Neuron (in vitro differentiated cells): Measurements from ENCODE around the gene SF3B2.
"Not testable (repeated sequence)": the region's sequence is repeated elsewhere in the genome, so short reads cannot be mapped to it uniquely, and the experiment has no call there.

Experiments
- H2AFZ ChIP-seq: one replicate; pipeline ENCODE4 v1.6.1; 2013; ENCODE audit warnings: low read depth, mild to moderate bottlenecking, inconsistent platforms, low read length, moderate library complexity
- H3K27me3 ChIP-seq: one replicate; pipeline ENCODE4 v1.6.1; 2013; ENCODE audit warnings: low read length; ENCODE audit not compliant: insufficient read depth
- H3K36me3 ChIP-seq: one replicate; pipeline ENCODE4 v1.6.1; 2013; ENCODE audit warnings: low read length; ENCODE audit not compliant: insufficient read depth
- H3K4me1 ChIP-seq: one replicate; pipeline ENCODE4 v1.6.1; 2013; ENCODE audit warnings: low read length; ENCODE audit not compliant: insufficient read depth
- H3K4me3 ChIP-seq: 2 replicates; pipeline ENCODE4 v1.5.1; 2013; ENCODE audit warnings: mild to moderate bottlenecking, low read length, moderate library complexity
- H3K9me3 ChIP-seq: one replicate; pipeline ENCODE4 v1.6.1; 2013; ENCODE audit warnings: low read length

The SF3B2 gene

DNA sequence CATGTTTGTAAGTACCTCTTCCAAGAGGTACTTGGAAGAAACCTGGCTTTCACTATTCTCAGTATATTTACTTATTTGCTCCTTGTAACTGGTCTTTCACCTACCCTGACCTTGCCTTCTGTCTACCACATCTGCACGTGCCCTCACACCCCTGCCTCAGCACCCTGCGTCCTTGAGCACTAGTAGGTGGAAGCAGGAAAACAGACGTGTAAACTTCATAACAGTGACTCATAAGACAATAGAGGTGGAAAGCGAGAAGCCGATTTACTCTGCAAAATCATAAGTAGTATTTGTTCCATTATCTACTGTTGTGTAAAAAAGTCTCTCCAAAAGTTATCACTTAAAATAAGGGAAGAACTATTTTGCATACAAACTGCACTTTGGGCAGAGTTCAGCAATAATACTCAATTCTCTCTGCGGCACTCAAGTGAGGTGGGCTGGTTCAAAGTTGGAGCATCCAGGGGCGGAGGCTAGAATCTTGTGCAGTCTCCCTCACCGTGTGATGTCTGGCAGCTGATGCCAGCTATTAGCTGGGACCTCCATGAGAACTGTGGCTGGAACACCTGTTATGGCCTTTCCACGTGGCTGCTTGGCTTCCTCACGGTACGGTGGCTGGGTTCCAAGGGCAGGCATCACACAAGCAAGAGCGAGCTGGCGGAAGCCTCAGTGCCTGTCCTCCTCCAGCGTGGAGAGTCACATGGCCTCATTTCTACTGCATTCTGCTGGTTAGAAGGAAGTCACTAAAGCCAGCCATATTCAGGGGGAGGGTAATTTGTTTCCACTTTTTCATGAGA, 48.3 kb downstream of the SF3B2 start:
- H3K4me3 ChIP-seq = no peak overlapping the region
- H3K36me3 ChIP-seq = no peaks in the 10 kb centered on the region
- H2AFZ ChIP-seq = no peak overlapping the region
- H3K4me1 ChIP-seq = no peaks in the 10 kb centered on the region
- no peaks in the 10 kb centered on the region for H3K27me3 ChIP-seq
- no peaks in the 10 kb centered on the region for H3K9me3 ChIP-seq

DNA sequence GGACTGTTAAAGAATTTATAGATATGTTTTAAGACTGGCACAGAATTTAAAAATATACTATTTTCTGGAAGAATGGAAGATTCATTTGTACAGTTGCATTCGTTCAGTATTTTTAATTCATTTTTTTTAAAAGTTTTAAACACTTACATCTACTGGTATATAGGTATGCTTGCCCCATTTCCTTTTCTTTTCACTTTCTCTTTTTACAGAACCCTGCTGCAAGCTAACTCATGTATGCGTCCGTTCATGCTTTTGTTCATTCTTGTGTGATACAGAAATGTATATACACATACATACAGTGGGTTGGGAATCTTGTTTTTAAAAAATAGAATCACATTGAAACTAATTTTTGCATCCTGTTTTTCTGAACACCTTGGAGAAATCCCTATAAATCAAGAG, 48.9 kb downstream of the SF3B2 start:
- no peaks in the 10 kb centered on the region for H3K27me3 ChIP-seq
- no peaks in the 10 kb centered on the region for H3K4me1 ChIP-seq
- H3K4me3 ChIP-seq = no peak overlapping the region
- no peak overlapping the region for H2AFZ ChIP-seq
- no peaks in the 10 kb centered on the region for H3K9me3 ChIP-seq
- no peaks in the 10 kb centered on the region for H3K36me3 ChIP-seq

DNA sequence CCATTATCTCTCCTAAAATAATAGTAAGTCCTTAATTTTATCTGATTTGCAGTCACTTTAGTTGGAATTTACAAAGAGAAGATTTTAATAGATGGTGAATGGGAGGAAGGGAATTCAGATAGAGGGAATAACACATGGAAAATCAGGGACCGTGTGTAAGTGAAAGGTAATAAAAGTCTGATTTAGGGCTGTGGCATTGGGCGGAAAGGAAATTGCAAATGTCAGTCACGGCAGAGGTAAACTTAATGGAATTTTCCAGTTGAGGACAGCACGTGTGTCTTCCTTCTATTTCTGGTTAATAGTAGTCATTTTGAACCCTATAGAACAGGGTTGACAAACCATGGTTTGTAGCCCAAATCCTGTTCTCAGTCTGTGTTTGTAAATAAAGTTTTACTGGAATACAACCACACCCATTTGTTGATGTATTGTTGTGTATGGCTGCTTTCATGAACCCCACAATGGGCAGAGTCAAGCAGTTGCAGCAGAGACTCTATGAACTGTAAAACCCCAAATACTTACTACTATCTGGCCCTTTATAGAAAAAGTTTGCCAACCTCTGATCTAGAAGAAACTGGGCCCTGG, 52.0 kb downstream of the SF3B2 start:
- Histone ChIP-seq H3K27me3 (no peaks in the 10 kb centered on the region), H3K4me3 (no peak overlapping the region), H3K36me3 (no peaks in the 10 kb centered on the region), H3K4me1 (no peaks in the 10 kb centered on the region), H2AFZ (no peak overlapping the region), H3K9me3 (no peaks in the 10 kb centered on the region)

DNA sequence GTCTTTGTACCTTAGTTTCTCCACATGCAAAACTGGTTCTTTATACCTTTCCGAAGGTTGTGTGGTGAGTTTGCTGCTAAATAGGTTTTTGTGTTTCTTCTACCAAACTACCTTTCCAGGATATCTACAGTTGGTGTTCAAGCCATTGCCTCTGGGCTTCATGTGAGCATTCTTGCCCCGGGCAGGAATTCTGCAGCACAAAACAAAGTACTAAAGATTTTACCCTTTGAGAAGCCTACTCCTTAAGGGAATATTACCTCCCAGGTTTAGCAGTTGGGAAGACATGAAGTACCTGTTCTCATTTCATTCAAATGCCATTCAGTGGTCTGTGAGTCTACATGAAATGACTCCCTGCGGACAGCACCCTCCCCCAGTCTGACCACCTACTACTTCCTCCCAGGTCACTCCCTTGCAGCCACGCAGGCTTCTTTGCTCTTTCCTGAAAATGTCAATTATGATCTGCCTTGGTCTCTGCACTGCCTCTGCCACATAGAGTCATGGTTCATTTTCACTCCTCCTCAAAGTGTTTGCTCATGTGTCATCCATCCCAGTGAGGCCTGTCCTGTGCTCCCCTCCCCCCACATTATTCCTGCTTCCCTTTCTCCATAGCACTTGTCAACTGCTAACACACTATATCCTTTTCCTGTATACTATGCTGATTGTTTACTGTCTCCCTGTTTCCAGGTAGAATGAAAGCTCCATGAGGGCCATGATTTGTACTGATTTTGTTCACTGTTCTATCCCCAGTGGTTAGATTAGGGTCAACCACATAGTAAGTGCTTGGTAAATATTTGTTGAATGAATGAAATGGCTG, 54.8 kb downstream of the SF3B2 start:
- Histone ChIP-seq H3K4me1 (peaks cover 2% of the 10 kb centered on the region), H2AFZ (no peak overlapping the region), H3K27me3 (no peaks in the 10 kb centered on the region), H3K36me3 (no peaks in the 10 kb centered on the region), H3K9me3 (no peaks in the 10 kb centered on the region), H3K4me3 (no peak overlapping the region)

DNA sequence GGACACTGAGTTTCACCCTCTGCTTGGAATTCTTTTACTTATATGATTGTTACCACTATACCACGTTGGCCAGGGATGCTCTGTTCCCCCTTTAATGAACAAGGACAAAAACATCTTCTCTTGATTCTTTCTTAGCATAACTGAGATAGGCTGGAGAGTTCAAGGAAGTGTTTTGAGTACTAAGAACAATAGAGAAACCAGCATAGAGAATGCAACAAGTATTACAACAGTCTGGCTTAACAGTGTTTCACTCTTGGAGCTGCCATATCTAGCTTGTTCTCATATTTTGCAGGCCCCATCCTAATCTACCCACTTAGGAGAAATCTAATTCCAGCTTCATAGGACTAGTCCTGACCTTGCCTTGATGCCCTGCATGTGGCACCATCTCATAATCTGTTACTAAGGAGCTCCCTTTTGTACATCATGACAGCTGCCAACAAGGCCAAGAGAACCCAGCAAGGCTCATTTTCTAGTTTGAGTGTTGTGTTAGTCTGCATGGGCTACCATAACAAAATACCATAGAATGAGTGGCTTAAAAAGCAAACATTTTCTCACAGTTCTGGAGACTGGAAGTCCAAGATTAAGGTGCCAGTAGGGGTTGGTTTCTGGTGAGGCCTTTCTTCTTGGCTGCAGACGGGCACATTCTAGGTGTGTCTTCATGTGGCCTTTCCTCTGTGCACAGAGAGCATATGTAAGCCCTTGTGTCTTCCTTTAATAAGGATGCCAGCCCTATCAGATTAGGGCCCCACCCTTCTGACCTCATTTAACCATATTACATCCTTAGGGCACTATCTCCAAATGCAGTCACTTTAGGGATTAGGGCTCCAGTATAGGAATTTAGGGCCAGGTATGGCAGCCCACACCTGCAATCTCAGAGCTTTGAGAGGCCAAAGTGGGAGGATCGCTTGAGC, 55.7 kb downstream of the SF3B2 start:
- H3K36me3 ChIP-seq = no peaks in the 10 kb centered on the region
- no peaks in the 10 kb centered on the region for H3K27me3 ChIP-seq
- no peak overlapping the region for H2AFZ ChIP-seq
- peaks cover 11% of the 10 kb centered on the region for H3K4me1 ChIP-seq
- no peaks in the 10 kb centered on the region for H3K9me3 ChIP-seq
- H3K4me3 ChIP-seq = no peak overlapping the region

DNA sequence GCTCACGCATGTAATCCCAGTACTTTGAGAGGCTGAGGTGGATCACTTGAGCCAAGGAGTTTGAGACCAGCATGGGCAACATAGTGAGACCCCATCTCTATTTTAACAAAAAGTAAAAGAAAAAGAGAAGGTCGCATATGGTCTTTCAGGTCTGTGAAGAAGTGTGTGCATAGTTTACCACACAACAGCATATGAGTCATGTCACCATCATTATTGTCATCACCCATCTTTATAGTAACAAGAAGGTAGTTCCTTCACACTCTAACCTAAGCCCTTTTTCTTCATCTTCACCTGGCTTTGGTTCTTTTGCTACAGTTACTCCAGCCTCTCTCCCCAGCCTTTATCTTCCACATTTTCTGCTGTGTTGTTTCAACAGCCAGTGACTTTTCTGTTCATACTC, 57.1 kb downstream of the SF3B2 start:
- no peaks in the 10 kb centered on the region for H3K36me3 ChIP-seq
- H3K4me1 ChIP-seq = peaks cover 15% of the 10 kb centered on the region
- no peaks in the 10 kb centered on the region for H3K27me3 ChIP-seq
- no peaks in the 10 kb centered on the region for H3K9me3 ChIP-seq
- H3K4me3 ChIP-seq = no peak overlapping the region
- no peak overlapping the region for H2AFZ ChIP-seq

DNA sequence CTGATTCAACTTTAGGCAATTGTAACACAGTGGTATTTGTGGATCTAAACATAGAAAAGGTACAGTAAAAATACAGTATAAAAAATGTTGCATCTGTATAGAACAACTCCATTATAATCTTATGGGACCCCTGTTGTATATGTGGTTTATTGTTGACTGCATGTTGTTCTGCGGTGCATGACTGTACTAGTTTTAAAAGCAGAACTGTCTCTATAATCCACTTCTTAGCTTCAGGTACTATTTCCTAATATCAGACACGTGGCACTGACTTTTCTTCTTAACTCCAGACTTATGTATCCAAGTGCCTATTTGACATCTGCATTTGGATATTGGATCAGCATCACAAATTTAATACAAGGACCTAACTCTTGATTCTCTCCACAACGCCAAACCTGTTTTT, 59.0 kb downstream of the SF3B2 start:
- Histone ChIP-seq H3K4me3 (no peak overlapping the region), H2AFZ (no peak overlapping the region), H3K36me3 (no peaks in the 10 kb centered on the region), H3K9me3 (no peaks in the 10 kb centered on the region), H3K27me3 (no peaks in the 10 kb centered on the region), H3K4me1 (peaks cover 28% of the 10 kb centered on the region)

DNA sequence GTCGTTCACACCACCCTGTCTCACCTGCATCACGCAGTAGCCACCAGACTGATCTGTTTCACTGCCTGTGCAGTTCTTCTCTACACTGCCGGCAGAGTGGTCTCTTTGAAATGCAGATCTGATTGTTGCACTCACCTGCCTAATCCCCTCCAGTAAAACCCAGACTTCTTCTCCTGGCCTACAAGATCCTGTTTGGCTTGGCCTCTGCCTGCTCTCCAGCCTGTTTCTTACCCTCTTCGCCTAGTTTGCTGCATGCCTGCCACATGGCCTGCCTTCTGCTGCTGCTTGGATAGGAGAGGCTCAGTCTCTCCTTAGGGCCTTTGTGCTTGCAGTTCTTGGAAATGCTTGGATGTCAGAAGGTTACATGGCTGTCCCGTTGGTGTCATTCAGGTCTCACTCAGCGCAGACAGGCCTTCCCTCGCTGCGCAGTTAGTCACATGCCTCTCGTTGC, 59.9 kb downstream of the SF3B2 start:
- H2AFZ ChIP-seq = no peak overlapping the region
- no peaks in the 10 kb centered on the region for H3K36me3 ChIP-seq
- H3K4me3 ChIP-seq = no peak overlapping the region
- no peaks in the 10 kb centered on the region for H3K27me3 ChIP-seq
- peaks cover 29% of the 10 kb centered on the region for H3K4me1 ChIP-seq
- H3K9me3 ChIP-seq = no peaks in the 10 kb centered on the region

DNA sequence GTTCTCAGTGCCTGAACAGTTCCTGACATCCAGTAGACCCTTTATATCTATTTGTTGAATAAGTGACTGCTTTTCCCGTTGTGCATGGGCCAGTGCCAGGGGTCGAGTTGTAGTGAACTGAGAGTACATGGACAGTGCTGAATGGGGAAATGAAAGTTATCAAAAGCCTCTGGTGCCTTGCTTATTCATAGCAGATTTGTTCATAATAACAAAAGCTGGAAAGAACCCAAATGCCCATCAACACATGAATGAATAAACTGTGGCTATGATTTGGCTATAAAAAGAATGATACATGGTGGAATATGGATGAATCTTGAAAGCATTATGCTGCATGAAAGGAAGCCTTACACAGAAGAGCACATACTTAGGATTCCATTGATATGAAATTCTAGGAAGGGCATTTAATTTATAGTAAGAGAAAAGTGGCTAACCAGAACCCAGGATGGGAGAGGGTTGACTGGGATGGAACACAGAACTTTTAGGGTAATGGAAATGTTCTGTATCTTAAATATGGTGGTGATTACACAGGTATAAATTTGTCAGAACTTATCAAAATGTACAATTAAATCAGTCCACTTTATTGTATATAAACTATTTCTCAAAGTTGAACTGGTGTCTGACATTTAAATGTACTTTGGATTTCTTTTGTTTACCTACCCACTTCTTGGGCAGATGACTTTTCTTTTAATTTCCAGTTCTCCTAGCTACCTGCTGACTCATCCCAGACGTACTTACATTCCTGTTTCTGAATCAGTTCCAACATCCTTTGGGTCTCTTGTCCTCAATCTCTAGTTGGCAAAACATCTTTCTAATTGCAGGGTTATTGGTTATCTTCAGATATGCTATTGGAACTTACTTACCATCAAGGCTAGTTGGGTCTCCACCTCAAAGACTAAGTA, 60.7 kb downstream of the SF3B2 start:
- Histone ChIP-seq H3K4me3 (no peak overlapping the region), H3K4me1 (peaks cover 29% of the 10 kb centered on the region), H3K9me3 (no peaks in the 10 kb centered on the region), H2AFZ (no peak overlapping the region), H3K27me3 (no peaks in the 10 kb centered on the region), H3K36me3 (no peaks in the 10 kb centered on the region)

DNA sequence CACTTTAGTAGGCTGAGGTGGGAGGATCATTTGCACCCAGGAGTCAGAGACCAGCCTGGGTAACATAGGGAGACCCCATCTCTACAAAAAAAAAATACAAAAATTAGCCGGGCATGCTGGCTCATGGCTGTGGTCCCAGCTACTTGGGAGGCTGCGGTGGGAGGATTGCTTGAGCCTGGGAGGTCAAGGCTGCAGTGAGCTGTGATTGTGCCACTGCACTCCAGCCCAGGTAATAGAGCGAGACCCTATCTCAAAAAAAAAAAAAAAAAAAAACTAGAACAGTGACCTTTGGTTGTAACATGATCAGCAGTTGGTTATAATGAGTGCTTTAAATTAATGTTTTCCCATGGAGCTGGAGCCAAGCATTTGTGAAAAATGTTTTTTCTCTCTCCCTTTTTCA, 62.8 kb downstream of the SF3B2 start:
- not testable (repeated sequence) for H3K36me3 ChIP-seq, H3K9me3 ChIP-seq, H3K4me3 ChIP-seq, H3K27me3 ChIP-seq, H2AFZ ChIP-seq
- peaks cover 39% of the 10 kb centered on the region for H3K4me1 ChIP-seq

DNA sequence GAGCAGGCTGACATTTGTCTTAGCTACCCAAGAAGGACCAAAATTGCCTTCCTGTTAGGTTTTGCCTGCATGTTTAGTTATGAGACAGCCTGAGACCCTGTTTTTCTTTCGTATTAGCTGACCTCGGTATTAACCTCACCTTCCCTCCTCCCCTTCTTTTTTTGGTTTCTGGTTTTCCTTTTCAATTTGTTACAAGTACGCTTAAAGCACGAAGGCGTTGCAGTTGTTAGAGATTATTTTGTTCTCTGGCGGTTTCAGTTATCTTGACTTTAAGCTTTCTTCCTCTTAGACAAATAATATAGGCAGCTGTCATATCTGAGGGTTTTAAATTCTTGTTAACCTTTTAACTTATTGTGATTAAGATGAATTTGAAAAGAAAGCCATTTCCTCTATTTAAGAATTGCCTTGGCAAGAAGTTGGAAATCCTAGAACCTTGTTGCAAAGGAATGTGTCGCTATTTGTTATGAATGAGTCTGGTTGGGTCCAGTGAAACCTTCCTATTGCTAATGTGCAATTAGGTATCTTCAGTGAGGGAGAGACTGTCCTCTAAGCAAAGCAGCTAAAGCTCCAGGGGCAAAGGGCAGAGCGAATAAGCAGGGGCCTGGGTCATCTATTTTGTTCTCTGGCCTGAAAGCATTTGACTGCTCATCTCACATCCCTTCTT, 63.6 kb downstream of the SF3B2 start:
- Histone ChIP-seq H3K4me3 (no peak overlapping the region), H3K36me3 (no peaks in the 10 kb centered on the region), H3K27me3 (no peaks in the 10 kb centered on the region), H2AFZ (no peak overlapping the region), H3K9me3 (no peaks in the 10 kb centered on the region), H3K4me1 (peaks cover 39% of the 10 kb centered on the region)
